Osteocyte (in vitro differentiated cells): ENCODE data around the gene EXD3. TPM values are rescaled to one million over a fixed set of nuclear protein-coding genes. Genes with fewer than 3 reads are reported as not detected.
"Not testable (repeated sequence)": the region's sequence is repeated elsewhere in the genome, so short reads cannot be mapped to it uniquely, and the experiment has no call there.

Experiments used
- DNase-seq: peaks from one replicate; pipeline ENCODE4 v3.0.0; 2021; ENCODE audit warnings: mixed read lengths; ENCODE audit not compliant: unreplicated experiment; ENCODE audit errors: extremely low spot score
- H3K27ac Mint-ChIP-seq: one replicate; pipeline ENCODE4 v1.8.0; 2021; ENCODE audit warnings: mild to moderate bottlenecking, mixed read lengths; ENCODE audit not compliant: unreplicated experiment
- H3K27me3 Mint-ChIP-seq: one replicate; pipeline ENCODE4 v1.8.0; 2021; ENCODE audit warnings: mixed read lengths; ENCODE audit not compliant: unreplicated experiment
- H3K36me3 Mint-ChIP-seq: one replicate; pipeline ENCODE4 v1.8.0; 2021; ENCODE audit warnings: mixed read lengths; ENCODE audit not compliant: unreplicated experiment
- H3K4me1 Mint-ChIP-seq: one replicate; pipeline ENCODE4 v1.8.0; 2021; ENCODE audit warnings: mixed read lengths; ENCODE audit not compliant: unreplicated experiment
- H3K4me3 Mint-ChIP-seq: one replicate; pipeline ENCODE4 v1.8.0; 2021; ENCODE audit warnings: mild to moderate bottlenecking, moderate library complexity, mixed read lengths; ENCODE audit not compliant: unreplicated experiment
- H3K9me3 Mint-ChIP-seq: one replicate; pipeline ENCODE4 v1.8.0; 2021; ENCODE audit warnings: mixed read lengths; ENCODE audit not compliant: unreplicated experiment
- CTCF ChIP-seq: fragments of 200-600 bp; sonication (generic); IDR thresholded peaks from 2 replicates; pipeline ENCODE4 v1.5.0; 2021; ENCODE audit warnings: antibody characterized with exemption, mild to moderate bottlenecking, moderate library complexity
- total RNA-seq: library from RNA; stranded (reverse); gene quantifications from 2 replicates; pipeline ENCODE4 v1.2.1, GENCODE V29; 2021

Gene EXD3
- total RNA-seq, 1 donor from 2014 or later: 21.5 TPM

- Mint-ChIP-seq H3K27me3 (no peaks in the 10 kb centered on the region), H3K4me1 (peaks cover 16% of the 10 kb centered on the region), H3K9me3 (peaks cover 9% of the 10 kb centered on the region), H3K36me3 (peaks cover 20% of the 10 kb centered on the region), H3K4me3 (no peak overlapping the region), H3K27ac (peak overlapping the region; percentile 59)
- no peak for TF ChIP-seq CTCF
- DNase-seq: no peak
Observed at GRCh38 chr9:137339045-137339907, 83.7 kb downstream of the EXD3 start.

GRCh38 chr9:137336735-137337134 lies 86.2 kb downstream of the EXD3 start:
- Mint-ChIP-seq H3K27ac (no peak overlapping the region), H3K9me3 (peaks cover 9% of the 10 kb centered on the region), H3K27me3 (no peaks in the 10 kb centered on the region), H3K4me1 (peaks cover 16% of the 10 kb centered on the region), H3K36me3 (peaks cover 15% of the 10 kb centered on the region), H3K4me3 (no peak overlapping the region)
- TF ChIP-seq CTCF: no peak
- no peak for DNase-seq

- no peak for TF ChIP-seq CTCF
- Mint-ChIP-seq H3K4me3 (no peak overlapping the region), H3K9me3 (peaks cover 9% of the 10 kb centered on the region), H3K4me1 (no peaks in the 10 kb centered on the region), H3K36me3 (peaks cover 15% of the 10 kb centered on the region), H3K27ac (no peak overlapping the region), H3K27me3 (no peaks in the 10 kb centered on the region)
- no peak for DNase-seq
Observed at GRCh38 chr9:137333016-137333671, 89.8 kb downstream of the EXD3 start.

GRCh38 chr9:137331929-137332328 lies 91.0 kb downstream of the EXD3 start:
- no peak for DNase-seq
- peaks cover 14% of the 10 kb centered on the region for H3K36me3 Mint-ChIP-seq
- no peak overlapping the region for H3K4me3 Mint-ChIP-seq
- peaks cover 6% of the 10 kb centered on the region for H3K9me3 Mint-ChIP-seq
- H3K27ac Mint-ChIP-seq: no peak overlapping the region
- H3K4me1 Mint-ChIP-seq: no peaks in the 10 kb centered on the region
- TF ChIP-seq CTCF: no peak
- H3K27me3 Mint-ChIP-seq: no peaks in the 10 kb centered on the region

- no peak for DNase-seq
- H3K4me1 Mint-ChIP-seq: no peaks in the 10 kb centered on the region
- H3K27me3 Mint-ChIP-seq: no peaks in the 10 kb centered on the region
- no peak overlapping the region for H3K27ac Mint-ChIP-seq
- H3K4me3 Mint-ChIP-seq: no peak overlapping the region
- TF ChIP-seq CTCF: no peak
- H3K9me3 Mint-ChIP-seq: no peaks in the 10 kb centered on the region
- H3K36me3 Mint-ChIP-seq: peaks cover 4% of the 10 kb centered on the region
Observed at GRCh38 chr9:137330689-137331088, 92.3 kb downstream of the EXD3 start.

GRCh38 chr9:137329590-137329989 lies 93.4 kb downstream of the EXD3 start:
- not testable (repeated sequence) for H3K4me1 Mint-ChIP-seq, H3K27me3 Mint-ChIP-seq, H3K9me3 Mint-ChIP-seq, H3K27ac Mint-ChIP-seq, H3K4me3 Mint-ChIP-seq, DNase-seq, H3K36me3 Mint-ChIP-seq

- not testable (repeated sequence) for H3K4me1 Mint-ChIP-seq, H3K27ac Mint-ChIP-seq, DNase-seq, H3K4me3 Mint-ChIP-seq, H3K27me3 Mint-ChIP-seq, H3K9me3 Mint-ChIP-seq, H3K36me3 Mint-ChIP-seq
Observed at GRCh38 chr9:137327641-137328550, 95.1 kb downstream of the EXD3 start.
